ENCODE measurements around the gene WDFY4.

Gene WDFY4

GRCh38 chr10:48751730-48752129, 67.1 kb downstream of the WDFY4 start:
- DNase-seq = no peak

DNA sequence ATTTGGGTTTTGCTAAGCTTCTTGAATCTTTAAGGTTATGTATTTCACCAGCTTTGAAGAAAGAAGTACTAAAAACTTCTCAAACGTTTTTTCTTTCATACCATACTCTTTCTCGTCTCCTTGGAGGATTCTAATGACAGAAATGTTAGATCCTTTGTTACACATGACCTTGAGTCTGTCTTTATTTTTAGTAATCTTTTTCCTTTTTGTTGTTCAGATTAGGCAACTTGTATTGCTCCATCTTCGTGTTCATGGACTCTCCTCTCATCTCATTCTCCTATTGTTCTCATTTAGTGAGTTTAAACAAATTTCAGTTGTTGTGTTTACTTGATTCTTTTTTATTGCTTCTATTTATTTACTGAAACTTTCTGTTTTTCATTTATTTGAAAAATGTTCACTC, 73.7 kb downstream of the WDFY4 start:
- no peak for DNase-seq

DNA sequence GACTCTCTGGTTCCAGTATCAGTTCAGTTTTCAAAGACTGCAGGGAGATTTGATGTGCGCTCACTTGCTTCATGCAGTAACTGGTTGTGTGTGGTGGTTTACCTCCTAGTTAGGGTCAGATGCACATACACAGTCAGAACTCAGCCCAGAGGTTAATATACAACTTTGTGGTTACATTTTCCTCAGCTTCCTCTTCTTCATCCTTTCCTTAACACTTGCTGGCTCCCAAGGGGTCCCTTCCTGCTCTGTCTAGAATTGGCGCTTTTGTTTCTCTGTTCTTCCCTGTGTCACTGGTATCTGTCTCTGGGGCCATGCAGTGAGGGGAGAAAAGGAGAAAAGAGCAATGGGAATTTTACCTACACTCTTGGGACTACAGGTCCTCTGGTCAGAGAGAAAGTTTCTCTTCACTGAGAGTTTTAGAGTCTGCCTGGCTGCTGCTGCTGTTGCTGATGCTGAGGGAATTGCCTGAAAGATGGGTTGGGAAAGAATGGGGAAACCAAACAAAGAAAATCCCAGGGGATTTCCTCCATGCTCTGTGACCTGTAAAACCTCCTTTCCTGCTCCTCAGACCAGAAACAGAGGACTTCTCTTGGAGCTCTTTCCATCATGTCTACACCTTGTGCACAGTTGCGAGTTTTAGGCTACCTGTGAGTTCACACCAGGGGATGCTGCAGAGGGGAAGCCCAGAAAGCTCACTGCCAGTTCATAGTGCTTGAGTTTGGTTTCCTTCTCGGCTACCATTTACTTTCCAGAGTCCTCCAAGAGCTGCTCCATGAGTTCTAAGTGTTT, 74.6 kb downstream of the WDFY4 start:
- DNase-seq = no peak

DNA sequence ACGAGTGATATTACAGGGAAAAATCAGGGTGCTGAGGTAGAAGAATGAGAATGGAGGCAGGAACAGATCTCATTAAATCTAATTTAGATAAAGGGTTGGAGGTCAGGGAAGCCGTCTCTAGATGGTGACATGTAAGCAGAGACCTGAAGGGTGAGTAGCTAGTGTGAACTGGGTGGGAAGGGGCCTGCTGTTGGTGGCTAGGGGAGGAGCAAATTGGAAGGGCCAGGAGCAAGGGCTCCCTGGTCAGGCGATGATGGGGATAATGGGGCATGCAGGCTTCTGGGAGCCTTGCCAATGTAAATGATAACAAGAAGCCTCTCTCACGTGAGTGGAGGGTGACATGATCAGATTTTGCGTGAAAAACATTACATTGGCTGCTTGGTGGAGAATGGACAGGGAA, 76.3 kb downstream of the WDFY4 start:
- no peak for DNase-seq

DNA sequence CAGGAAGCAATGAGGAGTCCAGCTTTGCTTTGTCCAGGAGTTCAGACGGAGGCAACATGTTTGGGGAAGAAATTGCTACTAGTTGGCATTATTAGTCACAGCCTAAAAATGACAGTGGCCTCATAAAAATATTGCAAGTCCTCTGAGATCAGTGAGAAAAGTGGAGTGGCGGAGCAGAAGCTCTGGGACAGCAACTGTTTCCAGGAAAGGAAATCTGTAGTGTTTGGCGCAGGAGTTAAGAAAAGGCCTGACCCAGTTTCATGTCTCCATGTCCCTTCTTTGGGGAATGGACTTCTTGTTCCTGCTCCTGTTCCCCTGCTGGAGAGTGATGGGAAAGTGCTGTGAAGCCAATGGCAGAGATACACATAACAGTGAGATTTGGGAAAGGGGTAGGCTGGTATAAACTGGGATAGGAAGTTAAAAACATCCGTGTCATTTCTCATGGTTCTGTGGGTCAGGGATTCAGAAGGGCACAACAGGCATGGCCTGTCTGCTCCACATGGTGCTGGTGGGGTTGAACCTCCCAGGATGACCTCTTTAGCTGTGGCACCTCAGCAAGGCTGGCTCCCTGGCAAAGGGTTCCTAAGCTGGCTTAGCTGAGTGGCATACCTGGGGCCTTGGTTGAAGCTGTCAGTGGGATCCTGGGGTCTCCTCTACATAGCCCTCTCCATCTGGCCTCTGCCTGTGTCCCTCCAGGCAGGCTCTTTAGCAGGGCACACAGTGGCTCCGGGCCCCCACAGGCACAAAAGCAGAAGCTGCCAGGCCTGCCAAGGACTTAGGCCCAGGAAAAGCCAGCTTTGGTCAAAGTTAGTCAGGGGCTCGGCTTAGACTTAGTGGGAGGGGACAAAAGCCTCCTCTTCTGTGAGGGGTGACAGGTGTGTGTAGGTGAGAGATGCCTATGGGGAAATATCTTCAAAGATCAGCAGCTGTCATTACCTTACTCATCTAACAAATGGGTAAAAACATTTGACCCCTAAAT, 77.7 kb downstream of the WDFY4 start:
- DNase-seq = no peak

DNA sequence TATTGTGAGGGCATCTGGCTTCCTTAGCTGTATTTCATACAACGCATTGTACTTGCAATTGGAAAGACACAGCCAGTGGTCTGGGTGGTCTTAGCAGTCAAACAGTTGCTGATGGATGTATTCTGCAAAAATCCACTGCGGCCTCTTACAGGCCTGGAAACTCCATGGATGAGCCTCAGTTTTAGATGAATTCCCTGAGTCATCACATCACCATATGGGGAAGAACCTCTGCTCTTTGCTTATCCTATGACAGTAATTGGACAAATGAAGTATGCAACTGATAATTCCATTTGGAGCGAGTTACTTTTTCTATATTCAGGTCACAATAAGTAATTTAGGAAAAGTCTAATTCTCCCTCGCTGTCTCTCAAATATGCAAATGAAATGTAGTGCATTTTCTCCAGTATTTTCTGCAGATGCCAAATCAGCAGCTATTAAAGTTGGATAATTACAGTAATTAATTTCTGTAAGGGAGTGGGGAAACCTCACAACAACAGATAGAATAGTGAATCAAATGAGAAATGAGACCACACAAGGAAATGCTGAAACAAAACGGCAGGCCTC, 78.8 kb downstream of the WDFY4 start:
- no peak for DNase-seq

DNA sequence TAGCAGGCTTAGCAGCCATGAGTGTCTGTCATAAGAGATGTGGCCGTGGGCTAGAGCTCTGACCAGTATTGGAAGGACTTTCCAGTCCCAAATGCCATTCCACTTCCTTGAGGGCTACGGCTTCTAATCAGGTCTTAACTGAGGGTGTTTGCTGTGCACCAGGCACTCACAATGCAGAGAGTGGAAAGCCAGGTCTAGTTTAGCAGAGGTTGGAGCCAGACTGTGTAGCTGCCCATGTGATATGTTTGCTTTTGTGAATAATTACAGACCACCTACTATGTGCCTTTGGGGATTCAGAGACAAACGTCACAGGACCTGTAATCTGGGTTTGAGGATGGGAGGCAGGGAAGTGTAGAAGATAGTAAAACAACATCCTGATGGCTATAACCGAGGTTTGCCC, 79.8 kb downstream of the WDFY4 start:
- no peak for DNase-seq

- no peak for DNase-seq
Observed at GRCh38 chr10:48765039-48765438, 80.4 kb downstream of the WDFY4 start.

DNA sequence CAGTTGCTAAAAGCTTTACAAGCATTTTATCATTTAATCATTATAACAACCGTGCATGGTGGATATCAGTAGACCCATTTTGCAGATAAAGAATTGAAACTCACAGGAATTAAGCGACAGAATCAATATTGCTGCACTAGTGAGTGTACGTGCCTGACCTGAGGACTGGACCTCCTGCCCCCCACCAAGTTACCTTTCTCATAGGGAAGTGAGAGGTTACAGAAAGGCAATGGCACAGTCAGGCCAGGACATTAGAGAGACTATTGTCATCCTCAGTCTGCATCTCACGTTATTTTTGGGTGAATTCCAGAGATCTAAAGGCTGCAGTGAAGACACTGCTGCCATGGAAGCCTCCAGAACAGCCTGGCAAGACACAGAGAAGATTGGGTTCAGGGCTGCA, 80.9 kb downstream of the WDFY4 start:
- no peak for DNase-seq

DNA sequence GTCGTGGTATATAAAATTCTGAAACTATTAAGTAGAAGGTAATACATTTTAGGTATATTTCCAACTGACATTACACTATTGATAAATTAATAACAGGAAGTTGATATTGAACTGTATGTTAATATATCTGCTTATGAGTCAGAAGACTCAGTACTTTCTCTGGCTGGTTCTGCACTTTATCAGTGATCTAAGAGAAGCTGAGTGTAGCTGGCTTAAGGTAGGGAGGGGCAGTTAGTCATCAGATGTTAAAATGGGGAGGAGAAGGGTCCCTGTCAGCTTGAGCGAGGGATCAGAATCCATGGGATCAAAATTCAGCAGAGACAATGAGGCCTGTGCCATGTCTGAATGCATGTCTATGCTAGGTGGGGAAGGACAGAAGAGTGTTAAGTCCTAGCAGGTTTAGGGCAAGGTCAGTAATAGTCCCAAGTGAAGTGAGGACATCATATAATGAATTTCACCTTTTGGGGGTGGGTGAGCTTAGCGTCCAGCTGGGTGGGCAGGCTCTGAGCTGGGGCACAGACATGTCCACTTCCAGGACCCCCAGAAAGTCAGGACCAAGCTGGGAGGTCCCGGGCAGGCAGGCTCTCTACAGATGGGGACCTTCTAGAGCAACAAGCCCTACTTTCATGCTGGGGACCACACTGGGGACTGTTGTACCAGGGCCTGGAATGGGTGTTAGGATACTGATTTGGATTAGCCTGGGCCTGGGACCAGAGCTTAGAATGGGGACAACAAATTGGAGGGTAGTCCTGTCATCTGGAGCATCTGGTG, 82.9 kb downstream of the WDFY4 start:
- no peak for DNase-seq

DNA sequence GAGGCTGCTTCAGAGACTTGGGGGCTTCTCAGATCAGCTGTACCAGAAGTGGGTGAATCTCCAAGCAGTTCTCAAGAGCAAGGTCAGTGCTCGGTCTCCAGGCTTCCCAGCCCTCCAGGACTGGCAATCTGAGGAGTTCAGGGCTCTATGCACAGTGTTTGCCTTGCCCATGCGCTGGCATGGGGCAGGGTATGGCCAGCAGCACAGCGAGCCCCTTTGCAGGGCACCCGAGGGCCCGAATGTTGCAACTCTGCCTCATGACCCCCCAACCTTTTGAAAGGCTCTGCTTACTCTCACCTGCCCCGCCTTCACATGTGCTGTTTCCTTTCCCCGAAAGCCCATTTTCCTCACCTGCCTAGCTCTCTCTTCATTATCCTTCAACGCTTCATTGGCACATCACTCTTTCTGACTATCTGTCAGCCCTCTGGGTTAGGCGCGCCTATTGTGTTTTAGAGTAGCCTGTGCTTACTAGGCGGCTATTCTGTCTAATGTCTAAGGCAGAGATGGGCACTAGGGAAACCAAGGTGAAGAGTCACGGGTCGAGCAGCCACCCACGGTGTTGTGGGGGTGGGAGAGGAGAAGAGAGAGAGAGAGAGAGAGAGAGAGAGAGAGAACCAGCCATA, 83.6 kb downstream of the WDFY4 start:
- no peak for DNase-seq

DNA sequence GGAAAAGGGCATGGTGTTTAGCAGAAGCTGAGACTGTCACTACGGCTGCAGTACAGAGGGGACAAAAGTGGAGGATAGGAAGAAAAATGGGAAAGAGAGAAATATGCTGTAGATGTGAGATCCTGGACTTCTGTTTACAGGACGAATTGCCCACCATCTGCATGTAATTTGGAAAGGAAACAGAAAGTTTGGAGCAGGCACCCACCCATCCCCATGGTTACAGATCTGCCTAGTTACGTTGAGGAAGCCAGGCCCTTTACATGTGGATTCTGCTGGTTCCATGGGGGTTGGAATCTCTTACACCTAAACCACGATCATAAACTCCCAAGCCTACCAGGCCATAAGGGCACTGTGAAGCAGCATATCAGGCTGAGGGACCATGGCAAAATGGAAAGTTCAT, 84.3 kb downstream of the WDFY4 start:
- no peak for DNase-seq

DNA sequence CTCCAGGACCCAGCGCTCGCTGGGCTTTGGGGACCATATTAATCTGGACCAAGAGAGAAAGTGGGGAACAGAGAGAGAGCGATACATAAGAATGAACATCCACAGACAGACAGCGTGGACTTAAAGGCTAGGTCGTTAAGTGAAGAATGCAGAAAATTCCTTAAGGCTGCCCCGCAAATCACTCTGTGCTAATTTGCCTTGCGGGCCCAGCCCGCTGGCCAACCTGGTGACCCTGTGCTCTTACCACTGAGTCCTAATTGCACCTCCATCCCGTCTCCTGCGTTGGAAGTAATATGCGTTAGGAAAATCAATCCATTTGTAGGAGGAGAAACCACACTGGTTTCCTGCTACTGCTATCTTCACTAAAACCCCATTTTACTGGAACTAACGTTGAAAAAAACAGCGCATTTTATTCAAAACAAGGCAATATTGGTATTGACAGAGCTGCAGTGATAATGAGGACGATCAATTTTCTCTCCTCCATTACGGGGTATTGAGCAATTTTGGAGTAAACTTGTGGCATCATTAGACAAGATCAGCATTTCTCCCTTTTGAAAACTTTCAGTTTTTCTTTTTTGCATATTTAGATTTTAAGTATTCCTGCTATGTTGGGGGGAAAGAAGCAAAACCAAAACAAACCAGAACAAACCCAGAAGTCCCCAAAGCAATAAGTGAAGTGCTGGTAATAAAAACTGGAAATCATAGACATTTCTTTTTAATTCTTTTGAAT, 85.2 kb downstream of the WDFY4 start:
- DNase-seq = no peak

- no peak for DNase-seq
Observed at GRCh38 chr10:48770561-48771089, 86.0 kb downstream of the WDFY4 start.

- DNase-seq = no peak
Observed at GRCh38 chr10:48771234-48771633, 86.6 kb downstream of the WDFY4 start.

GRCh38 chr10:48772059-48772458, 87.4 kb downstream of the WDFY4 start:
- no peak for DNase-seq

DNA sequence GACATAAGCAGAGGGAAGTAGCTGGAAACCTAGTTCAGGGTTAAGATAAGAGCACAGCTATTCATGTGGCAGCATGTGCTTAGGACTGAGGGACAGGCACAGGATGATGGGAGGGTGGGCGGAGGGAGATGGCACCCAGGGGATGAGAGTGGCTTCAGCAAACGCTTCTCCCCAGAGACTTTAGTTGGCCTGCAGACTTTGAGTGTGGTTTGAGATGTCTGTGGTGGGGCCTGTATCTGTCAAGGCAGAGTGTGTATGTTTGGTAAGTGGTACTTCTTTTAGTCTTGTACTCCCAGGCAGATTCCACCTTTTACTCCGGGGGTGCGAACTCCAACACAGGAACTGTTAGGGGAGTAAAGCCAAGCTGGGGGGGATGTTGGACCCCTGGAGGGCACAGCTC, 88.9 kb downstream of the WDFY4 start:
- DNase-seq = no peak

DNA sequence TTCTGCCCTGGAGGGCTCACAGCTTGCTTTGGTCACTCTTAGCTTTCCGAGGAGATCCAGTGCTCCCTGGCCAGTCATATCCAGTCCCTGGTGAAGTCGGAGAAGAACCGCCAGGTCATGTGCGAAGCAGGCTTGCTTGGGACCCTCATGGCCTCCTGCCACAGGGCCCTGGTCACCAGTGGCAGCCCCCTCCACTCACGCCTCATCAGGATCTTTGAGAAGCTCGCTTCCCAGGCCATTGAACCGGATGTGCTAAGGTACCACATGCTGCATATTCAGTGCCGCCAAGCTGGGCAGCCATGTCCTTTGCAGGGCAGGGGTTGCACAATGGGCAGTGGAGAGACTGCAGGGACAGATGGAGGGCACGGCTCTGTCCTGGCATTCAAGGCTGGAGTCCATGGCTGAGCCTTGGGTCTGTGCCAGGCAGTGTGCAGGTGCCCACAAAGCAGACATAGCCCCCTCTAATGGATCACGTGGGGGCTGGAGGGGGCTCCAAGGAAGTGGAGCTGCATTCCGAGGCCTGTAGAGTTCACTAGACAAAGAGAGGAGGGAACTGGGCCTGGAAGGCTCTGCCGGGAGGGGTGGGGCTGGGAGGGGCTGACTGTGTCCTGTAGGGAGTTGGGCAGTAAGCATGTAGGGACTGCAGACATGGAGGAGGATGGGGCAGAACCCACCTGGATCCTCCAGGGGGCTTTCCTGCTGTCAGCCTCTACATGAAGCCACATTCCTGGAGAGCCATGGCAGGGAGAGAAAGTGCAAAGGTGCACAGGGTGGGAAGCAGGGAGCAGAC, 89.9 kb downstream of the WDFY4 start:
- DNase-seq = no peak

GRCh38 chr10:48775206-48775517, 90.5 kb downstream of the WDFY4 start:
- no peak for DNase-seq

DNA sequence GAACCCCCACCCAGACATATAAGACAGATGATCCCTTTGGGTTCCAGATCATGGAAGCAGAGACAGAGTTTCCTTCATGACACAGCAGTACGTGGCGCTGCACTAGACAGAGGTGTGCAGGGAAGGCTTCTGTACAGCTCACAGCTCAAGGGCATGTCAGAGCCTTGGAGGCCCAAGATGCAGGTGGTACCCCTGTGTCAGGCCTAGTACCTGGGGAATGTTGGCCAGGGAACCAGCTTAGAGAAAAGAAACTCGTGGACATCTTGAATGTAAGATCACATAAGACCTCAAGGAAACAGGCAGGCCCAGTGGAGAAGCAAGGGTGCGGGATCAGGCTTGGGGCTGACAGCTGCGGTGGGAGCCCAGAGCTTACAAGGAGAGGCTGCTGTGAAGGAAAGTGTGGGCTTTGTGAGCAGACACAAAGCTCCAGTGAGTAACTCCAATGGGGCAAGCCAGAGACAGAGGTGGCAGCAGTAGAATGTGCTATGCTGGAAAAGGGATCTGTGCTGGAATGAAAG, 91.4 kb downstream of the WDFY4 start:
- DNase-seq = no peak

DNA sequence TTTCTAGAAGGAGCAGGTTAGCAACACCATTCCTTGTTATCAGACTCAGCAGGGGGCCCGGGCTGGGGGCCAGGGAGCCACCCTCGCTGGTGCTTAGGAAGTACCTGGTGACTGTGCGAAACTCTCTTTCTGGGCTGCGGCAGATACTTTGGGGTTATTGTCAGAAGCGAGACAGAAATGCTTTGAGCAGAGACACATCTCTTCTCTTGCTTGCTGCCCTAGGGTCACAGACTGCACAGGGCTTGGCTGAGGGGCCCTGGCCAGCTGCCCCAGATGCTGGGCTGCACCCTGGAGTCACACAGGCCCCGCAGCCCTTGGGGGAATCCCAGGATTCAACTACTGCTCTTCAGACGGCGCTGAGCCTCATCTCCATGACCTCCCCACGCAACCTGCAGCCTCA, 91.9 kb downstream of the WDFY4 start:
- no peak for DNase-seq

All from stimulated activated CD4-positive, alpha-beta T cell treated with anti-CD3 and anti-CD28 coated beads, Interleukin-1b, Interleukin-23, amount 100 ng/mL, for 48 hours (primary cell).